ENCODE data around the gene ACOT13.
"Not testable (repeated sequence)": the region's sequence is repeated elsewhere in the genome, so short reads cannot be mapped to it uniquely, and the experiment has no call there.

The ACOT13 gene

DNA sequence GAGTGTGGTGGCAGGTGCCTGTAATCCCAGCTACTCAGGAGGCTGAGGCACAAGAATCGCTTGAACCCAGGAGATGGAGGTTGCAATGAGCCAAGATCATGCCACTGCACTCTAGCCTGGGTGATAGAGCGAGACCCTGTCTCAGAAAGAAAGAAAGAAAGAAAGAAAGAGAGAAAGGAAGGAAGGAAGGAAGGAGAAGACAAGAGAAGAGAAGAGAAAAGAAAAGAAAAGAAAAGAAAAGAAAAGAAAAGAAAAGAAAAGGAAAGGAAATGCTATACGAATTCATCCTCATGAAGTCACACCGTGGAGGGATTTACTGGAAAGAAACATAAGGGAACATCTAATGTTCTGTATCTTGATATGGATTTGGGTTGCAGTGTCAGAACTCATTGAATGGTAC is 67.8 kb downstream of the ACOT13 start:
- not testable (repeated sequence) for DNase-seq

DNA sequence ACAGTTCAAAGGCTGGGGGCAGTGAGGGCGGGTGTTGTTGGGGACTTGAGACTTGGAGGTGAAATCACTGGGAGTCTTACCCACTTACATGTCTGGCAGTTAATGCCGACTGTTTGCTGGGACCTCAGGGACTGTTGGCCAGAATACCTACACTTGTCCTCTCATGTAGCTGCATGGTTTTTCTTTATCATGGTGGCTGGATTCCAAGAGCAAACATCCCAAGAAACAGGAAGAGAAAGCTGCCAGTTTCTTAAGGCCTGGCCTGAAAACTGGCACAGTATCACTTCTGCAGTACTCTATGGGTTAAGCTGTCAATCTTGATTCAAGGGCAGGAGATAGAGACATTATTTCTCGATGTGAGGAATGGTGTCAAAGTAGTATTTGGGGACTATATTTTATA is 71.9 kb downstream of the ACOT13 start:
- DNase-seq, result no peak

- no peak for DNase-seq
These were observed 74.0 kb downstream of the ACOT13 start for GRCh38 chr6:24740861-24741260.

- DNase-seq, result no peak
These were observed 75.4 kb downstream of the ACOT13 start for GRCh38 chr6:24742216-24742738.

DNA sequence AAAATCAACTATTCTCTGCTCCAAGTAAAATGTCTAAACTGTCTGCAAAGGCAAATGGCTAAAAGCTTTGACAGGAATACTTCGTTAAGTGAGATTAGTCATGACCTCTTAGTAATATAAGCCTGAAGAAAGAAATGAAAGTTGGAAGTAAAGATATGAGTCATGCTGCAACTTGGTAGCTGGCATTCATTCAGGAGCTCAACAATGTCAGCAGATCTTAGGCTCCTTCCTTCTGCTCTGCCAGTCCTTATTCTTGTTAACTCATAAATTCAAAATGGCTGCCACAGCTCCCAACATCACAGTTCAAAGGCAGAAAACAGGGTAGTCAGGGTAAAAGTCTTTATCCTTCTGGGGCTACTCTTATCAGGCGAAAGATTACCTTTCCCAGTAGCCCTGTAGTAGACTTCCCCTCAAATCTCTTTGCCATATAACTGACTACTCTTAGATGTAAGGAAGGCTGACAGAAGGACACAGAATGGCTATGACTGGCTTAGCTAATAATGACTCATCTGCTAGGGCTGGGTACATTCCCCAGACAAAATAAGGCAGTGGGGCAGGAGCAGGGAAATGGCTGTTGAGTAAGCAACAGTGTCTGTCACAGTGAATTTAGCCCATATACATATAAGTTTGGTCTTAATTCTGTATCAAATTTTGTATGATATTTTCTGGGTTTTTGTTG is 76.5 kb downstream of the ACOT13 start:
- DNase-seq, result peak in 1 of 2 experiments; percentile 7

DNA sequence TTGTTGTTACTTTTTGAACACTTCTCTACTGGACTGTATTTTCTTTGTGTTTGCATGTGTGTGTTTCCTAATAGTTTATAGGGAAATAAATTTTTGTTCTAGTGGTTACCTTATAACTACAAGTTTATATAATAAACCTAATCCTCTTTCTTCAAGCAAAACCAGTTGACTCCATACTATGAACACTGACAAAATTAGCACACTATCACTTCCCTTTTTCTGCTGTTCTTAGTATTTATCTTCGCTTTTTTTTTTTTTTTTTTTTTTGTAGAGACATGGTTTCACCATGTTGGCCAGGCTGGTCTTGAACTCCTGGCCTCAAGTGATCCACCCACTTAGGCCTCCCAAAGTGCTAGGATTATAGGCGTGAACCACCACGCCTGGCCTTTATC is 77.1 kb downstream of the ACOT13 start:
- no peak for DNase-seq

- DNase-seq, result no peak
These were observed 78.0 kb downstream of the ACOT13 start for GRCh38 chr6:24744911-24745310.

DNA sequence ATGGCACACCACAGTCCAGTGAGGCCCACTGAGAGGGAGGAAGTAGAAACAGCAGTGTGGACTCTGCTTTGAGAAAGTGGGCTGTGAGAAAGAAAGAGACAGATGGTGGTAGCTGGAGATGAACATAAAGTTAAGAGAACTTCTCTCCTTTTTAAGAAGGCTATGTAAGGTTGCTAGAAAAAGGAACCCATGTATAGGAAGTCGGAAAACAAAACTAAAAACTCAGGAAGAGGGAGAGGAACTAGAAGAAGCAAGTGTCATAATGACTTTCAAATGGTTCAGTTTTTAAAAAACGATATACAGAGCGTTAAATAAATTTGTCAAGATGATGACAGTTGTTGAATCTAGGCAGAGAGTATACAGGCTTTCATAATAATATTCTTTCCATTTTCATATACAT is 82.4 kb downstream of the ACOT13 start:
- DNase-seq, result no peak

DNA sequence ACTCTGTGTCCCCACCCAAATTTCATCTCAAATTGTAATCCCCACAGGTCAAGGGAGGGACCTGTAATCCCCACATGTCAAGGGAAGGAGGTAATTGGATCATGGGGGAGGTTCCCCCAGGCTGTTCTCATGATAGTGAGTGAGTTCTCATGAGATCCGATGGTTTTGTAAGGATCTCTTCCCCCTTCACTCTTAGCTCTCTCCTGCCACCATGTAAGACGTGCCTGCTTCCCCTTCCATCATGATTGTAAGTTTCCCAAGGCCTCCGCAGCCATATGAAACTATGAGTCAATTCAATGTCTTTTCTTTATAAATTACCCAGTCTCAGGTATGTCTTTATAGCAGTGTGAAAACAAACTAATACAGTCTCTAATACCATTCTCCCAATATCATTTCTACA is 84.0 kb downstream of the ACOT13 start:
- not testable (repeated sequence) for DNase-seq

GRCh38 chr6:24752503-24752902 is 85.6 kb downstream of the ACOT13 start:
- no peak for DNase-seq

- no peak for DNase-seq
These were observed 86.1 kb downstream of the ACOT13 start for GRCh38 chr6:24752917-24753492.

- no peak for DNase-seq
These were observed 86.7 kb downstream of the ACOT13 start for GRCh38 chr6:24753545-24753944.

DNA sequence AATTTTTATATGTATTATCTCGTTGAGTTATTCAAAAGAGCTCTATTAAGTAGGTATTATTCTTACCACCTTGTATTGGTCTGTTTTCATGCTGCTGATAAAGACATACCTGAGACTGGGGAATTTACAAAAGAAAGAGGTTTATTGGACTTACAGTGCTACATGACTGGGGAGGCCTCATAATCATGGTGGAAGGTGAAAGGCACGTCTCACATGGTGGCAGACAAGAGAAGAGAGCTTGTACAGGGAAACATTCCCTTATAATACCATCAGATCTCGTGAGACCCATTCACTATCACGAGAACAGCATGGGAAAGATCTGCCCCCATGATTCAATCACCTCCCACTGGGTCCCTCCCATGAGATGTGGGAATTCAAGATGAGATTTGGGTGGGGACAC is 87.5 kb downstream of the ACOT13 start:
- not testable (repeated sequence) for DNase-seq
